PC-3 (cell line): Measurements from ENCODE around the gene ULK3. TPM values are rescaled to one million over a fixed set of nuclear protein-coding genes. Genes with fewer than 3 reads are reported as not detected.
"Not testable (repeated sequence)": the region's sequence is repeated elsewhere in the genome, so short reads cannot be mapped to it uniquely, and the experiment has no call there.

ENCODE experiments used
- ATAC-seq: fragments of 200-7000 bp; cut with Tn5 transposase; 2 replicates; pipeline ENCODE4 v1.9.1; 2020; ENCODE audit warnings: mild to moderate bottlenecking, moderate library complexity
- BruUV-seq: library from RNA; stranded (reverse); fragments of 400-500 nt; replicated peaks from 2 replicates; lab custom pipeline; 2021; lab: Mats Ljungman, UMichigan
- CTCF ChIA-PET: fragments of 300-600 bp; sonication (Branson Sonifier 250); formaldehyde crosslinking; loops from one replicate; lab custom pipeline; 2022; ENCODE audit warnings: antibody characterized with exemption; lab: Charles Lee
- POLR2A ChIA-PET: fragments of 300-600 bp; sonication (Branson Sonifier 250); formaldehyde crosslinking; loops from one replicate; lab custom pipeline; 2022; ENCODE audit warnings: antibody characterized with exemption; ENCODE audit not compliant: unreplicated experiment; lab: Charles Lee
- DNase-seq: peaks from one replicate; pipeline ENCODE4 v3.0.0-alpha.2; 2015
- H2AFZ ChIP-seq: fragments of 300-600 bp; sonication (generic); 2 replicates; pipeline ENCODE4 v1.6.0; 2016; ENCODE audit warnings: antibody characterized with exemption, low read length
- H3F3A ChIP-seq: fragments of 300-600 bp; sonication (generic); one replicate; pipeline ENCODE4 v1.6.0; 2017; ENCODE audit warnings: antibody characterized with exemption, low read length, control low read depth, mild to moderate bottlenecking; ENCODE audit not compliant: unreplicated experiment
- H3K27ac ChIP-seq: fragments of 300-600 bp; sonication (generic); 2 replicates; pipeline ENCODE4 v1.5.1; 2016; ENCODE audit warnings: mild to moderate bottlenecking, low read length
- H3K27me3 ChIP-seq: fragments of 300-600 bp; sonication (generic); 2 replicates; pipeline ENCODE4 v1.6.1; 2016; ENCODE audit warnings: low read length, mixed read lengths
- H3K36me3 ChIP-seq: fragments of 300-600 bp; sonication (generic); 2 replicates; pipeline ENCODE4 v1.6.1; 2016; ENCODE audit warnings: low read depth, mixed run types, low read length, mixed read lengths
- H3K4me1 ChIP-seq: fragments of 300-600 bp; sonication (generic); 2 replicates; pipeline ENCODE4 v1.5.1; 2016; ENCODE audit warnings: low read length; ENCODE audit not compliant: insufficient read depth
- H3K4me2 ChIP-seq: fragments of 300-600 bp; sonication (generic); 2 replicates; pipeline ENCODE4 v1.6.0; 2016; ENCODE audit warnings: low read length
- H3K4me3 ChIP-seq: fragments of 300-600 bp; sonication (generic); 2 replicates; pipeline ENCODE4 v1.5.1; 2016; ENCODE audit warnings: mild to moderate bottlenecking, low read length, mixed read lengths
- H3K79me2 ChIP-seq: fragments of 300-600 bp; sonication (generic); 2 replicates; pipeline ENCODE4 v1.6.1; 2017; ENCODE audit warnings: low read length, mixed read lengths
- H3K9ac ChIP-seq: fragments of 300-600 bp; sonication (generic); 2 replicates; pipeline ENCODE4 v1.6.0; 2016; ENCODE audit warnings: mild to moderate bottlenecking, low read length
- H3K9me2 ChIP-seq: fragments of 300-600 bp; sonication (generic); replicated peaks from 2 replicates; pipeline ENCODE4 v1.6.1; 2016; ENCODE audit warnings: mixed run types, low read length, mixed read lengths
- H3K9me3 ChIP-seq: fragments of 300-600 bp; sonication (generic); 2 replicates; pipeline ENCODE4 v1.6.1; 2016; ENCODE audit warnings: low read length, mixed read lengths
- H4K20me1 ChIP-seq: fragments of 300-600 bp; sonication (generic); 2 replicates; pipeline ENCODE4 v1.6.1; 2016; ENCODE audit warnings: low read length, mixed read lengths
- EZH2 ChIP-seq: fragments of 300-600 bp; sonication (generic); IDR thresholded peaks from one replicate; pipeline ENCODE4 v1.6.1; 2017; ENCODE audit warnings: antibody characterized with exemption, mild to moderate bottlenecking, low read length; ENCODE audit not compliant: unreplicated experiment
- EZH2phosphoT487 ChIP-seq: fragments of 300-600 bp; sonication (generic); IDR thresholded peaks from 2 replicates; pipeline ENCODE4 v1.6.1; 2018; ENCODE audit warnings: mild to moderate bottlenecking, antibody characterized with exemption, low read length, borderline replicate concordance
- intact Hi-C: fragments of 100-400 bp; cut with micrococcal nuclease; formaldehyde crosslinking; loops from 2 replicates; pipeline ENCODE4 v1.9.0; 2023
- total RNA-seq: library from RNA; depleted of rRNA; stranded (reverse); fragments of >200 nt; gene quantifications from 2 replicates; pipeline ENCODE4 v1.2.3, GENCODE V29; 2014
- TF ChIP-seq, protein P1 (sequence below): fragments of 300-600 bp; sonication (generic); conservative IDR thresholded peaks from 2 replicates; pipeline ENCODE4 v1.5.1; 2017; ENCODE audit warnings: antibody characterized with exemption, low read depth, mild to moderate bottlenecking, low read length

ULK3 gene
- total RNA-seq, 1 experiment from 2014 or later, result 20.3 TPM

DNA sequence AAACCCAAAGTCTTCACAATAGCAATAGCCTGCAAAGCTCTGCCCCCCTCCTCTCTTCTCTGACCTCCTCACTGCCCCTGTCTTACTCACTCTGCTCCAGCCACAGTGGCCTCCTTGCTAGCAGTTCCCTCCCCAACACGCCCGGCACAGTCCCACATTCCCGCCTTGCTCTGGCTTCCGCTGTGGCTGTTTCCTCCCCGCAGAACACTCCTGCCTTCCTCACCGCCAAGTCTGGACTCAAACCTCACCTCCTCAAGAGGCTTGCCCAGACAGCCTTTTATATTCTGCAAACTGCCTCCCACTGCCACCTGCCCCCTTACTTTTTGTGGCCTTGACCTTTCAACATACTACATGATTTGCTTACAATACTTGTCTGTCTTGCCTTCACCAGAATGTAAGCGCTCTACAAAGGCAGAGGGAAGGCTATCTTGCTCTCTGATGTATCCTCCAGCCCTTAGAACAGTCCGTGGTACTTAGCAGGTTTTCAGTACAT, 46.5 kb upstream of the ULK3 start:
- Histone ChIP-seq H3K4me3 (peak overlapping the region; percentile 90), H3K9me3 (no peaks in the 10 kb centered on the region), H3K79me2 (peaks cover 16% of the 10 kb centered on the region), H3K4me1 (peaks cover 43% of the 10 kb centered on the region), H4K20me1 (no peaks in the 10 kb centered on the region), H3K9ac (peak overlapping the region; percentile 89; the same call in 1 of the 2 replicates), H3K27me3 (no peaks in the 10 kb centered on the region), H3K9me2 (no peaks in the 10 kb centered on the region), H2AFZ (peak overlapping the region; percentile 87), H3K36me3 (peaks cover 12% of the 10 kb centered on the region; the same call in 1 of the 2 replicates), H3K27ac (no peak overlapping the region), H3F3A (no peaks in the 10 kb centered on the region), H3K4me2 (peak overlapping the region; percentile 96)
- intact Hi-C loops, result no loop called here
- CTCF ChIA-PET, result no interaction called here
- BruUV-seq, result no TSS peak
- no peak for DNase-seq
- POLR2A ChIA-PET, result no interaction called here
- peak; percentile 12 for ATAC-seq
- TF ChIP-seq, protein P1, sequence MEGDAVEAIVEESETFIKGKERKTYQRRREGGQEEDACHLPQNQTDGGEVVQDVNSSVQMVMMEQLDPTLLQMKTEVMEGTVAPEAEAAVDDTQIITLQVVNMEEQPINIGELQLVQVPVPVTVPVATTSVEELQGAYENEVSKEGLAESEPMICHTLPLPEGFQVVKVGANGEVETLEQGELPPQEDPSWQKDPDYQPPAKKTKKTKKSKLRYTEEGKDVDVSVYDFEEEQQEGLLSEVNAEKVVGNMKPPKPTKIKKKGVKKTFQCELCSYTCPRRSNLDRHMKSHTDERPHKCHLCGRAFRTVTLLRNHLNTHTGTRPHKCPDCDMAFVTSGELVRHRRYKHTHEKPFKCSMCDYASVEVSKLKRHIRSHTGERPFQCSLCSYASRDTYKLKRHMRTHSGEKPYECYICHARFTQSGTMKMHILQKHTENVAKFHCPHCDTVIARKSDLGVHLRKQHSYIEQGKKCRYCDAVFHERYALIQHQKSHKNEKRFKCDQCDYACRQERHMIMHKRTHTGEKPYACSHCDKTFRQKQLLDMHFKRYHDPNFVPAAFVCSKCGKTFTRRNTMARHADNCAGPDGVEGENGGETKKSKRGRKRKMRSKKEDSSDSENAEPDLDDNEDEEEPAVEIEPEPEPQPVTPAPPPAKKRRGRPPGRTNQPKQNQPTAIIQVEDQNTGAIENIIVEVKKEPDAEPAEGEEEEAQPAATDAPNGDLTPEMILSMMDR, result no peak
- no peak for TF ChIP-seq EZH2phosphoT487
- no peak for TF ChIP-seq EZH2

DNA sequence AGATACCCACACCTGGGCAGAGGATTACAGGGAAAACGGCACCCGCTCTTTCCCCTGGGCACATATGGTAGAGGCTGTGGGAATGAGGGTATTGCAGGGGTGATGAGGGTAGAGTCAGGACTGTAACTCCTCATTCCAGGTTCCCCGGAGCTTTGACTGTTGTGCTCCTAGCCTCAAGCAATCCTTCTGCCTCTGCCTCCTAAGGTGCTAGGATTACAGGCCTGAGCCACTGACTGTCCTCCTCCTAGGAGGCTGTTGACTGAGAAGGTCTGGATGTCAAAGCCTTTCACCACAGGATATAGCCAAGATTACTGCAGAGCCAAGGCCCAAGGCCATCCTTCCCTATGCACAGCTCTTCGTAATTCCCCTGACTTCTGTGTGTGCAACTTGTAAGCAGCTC, 45.8 kb upstream of the ULK3 start:
- intact Hi-C loops, result no loop called here
- Histone ChIP-seq H3K36me3 (peaks cover 12% of the 10 kb centered on the region; the same call in 1 of the 2 replicates), H3K9me3 (no peaks in the 10 kb centered on the region), H3K9me2 (no peaks in the 10 kb centered on the region), H3K27me3 (no peaks in the 10 kb centered on the region), H2AFZ (no peak overlapping the region), H3K4me2 (no peak overlapping the region), H3F3A (no peaks in the 10 kb centered on the region), H3K4me3 (no peak overlapping the region), H3K79me2 (peaks cover 16% of the 10 kb centered on the region), H4K20me1 (no peaks in the 10 kb centered on the region), H3K9ac (no peak overlapping the region), H3K27ac (no peak overlapping the region), H3K4me1 (peaks cover 45% of the 10 kb centered on the region)
- DNase-seq, result no peak
- no TSS peak for BruUV-seq
- POLR2A ChIA-PET, result no interaction called here
- no peak for ATAC-seq
- CTCF ChIA-PET, result no interaction called here
- no peak for TF ChIP-seq EZH2phosphoT487
- no peak for TF ChIP-seq EZH2

DNA sequence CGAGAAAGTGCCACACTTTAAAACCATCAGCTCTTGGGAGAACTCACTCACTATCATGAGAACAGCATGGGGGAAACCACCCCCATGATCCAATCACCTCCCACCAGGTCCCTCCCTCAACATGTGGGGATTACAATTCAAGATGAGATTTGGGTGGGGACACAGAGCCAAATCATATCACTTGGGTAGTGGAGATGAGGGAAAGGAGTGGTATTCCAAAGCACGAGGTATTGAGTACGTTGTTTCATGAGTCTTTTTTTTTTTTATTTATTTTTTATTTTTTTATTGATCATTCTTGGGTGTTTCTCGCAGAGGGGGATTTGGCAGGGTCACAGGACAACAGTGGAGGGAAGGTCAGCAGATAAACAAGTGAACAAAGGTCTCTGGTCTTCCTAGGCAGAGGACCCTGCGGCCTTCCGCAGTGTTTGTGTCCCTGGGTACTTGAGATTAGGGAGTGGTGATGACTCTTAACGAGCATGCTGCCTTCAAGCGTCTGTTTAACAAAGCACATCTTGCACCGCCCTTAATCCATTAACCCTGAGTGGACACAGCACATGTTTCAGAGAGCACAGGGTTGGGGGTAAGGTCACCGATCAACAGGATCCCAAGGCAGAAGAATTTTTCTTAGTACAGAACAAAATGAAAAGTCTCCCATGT, 44.7 kb upstream of the ULK3 start:
- H4K20me1 ChIP-seq, H2AFZ ChIP-seq, DNase-seq, POLR2A ChIA-PET, H3K36me3 ChIP-seq, H3K4me2 ChIP-seq, H3K27ac ChIP-seq, H3K27me3 ChIP-seq, H3K9me2 ChIP-seq, H3K4me3 ChIP-seq, BruUV-seq, H3K9me3 ChIP-seq, H3K9ac ChIP-seq, ATAC-seq, intact Hi-C loops, H3F3A ChIP-seq: not testable (repeated sequence)
- Histone ChIP-seq H3K4me1 (peaks cover 38% of the 10 kb centered on the region), H3K79me2 (peaks cover 16% of the 10 kb centered on the region)
- CTCF ChIA-PET, result interaction anchor here (0.7 kb wide), 1 partner anchor 10 kb away, joined by 8 read pairs; no protein-coding TSS in a partner anchor
